D721Med (cell line): ENCODE data around the gene ENTPD2.
A peak's percentile ranks its signal among the peaks of the same experiment; 100 is the strongest.

Experiments used
- DNase-seq: peaks from one replicate; pipeline ENCODE4 v3.0.0; 2011; ENCODE audit warnings: low spot score; ENCODE audit not compliant: insufficient read length
- FAIRE-seq: peaks from 2 replicates; lab custom pipeline; 2011; peaks lifted over from hg19 to GRCh38; lab: Jason Lieb, UNC
- CTCF ChIP-seq: IDR thresholded peaks from 2 replicates; pipeline ENCODE4 v1.5.1; 2012; ENCODE audit warnings: mild to moderate bottlenecking, control low read depth; ENCODE audit not compliant: insufficient read depth; ENCODE audit errors: missing control alignments

Gene ENTPD2

GRCh38 chr9:137052998-137053943 lies 590 bp downstream of the ENTPD2 start:
- DNase-seq (no peak), FAIRE-seq (no peak)
- TF ChIP-seq CTCF = no peak

GRCh38 chr9:137052293-137052692 lies 1.6 kb downstream of the ENTPD2 start:
- no peak for DNase-seq
- no peak for FAIRE-seq
- no peak for TF ChIP-seq CTCF

- FAIRE-seq (no peak), DNase-seq (no peak)
- no peak for TF ChIP-seq CTCF
Measured at GRCh38 chr9:137051145-137051724, 2.6 kb downstream of the ENTPD2 start.

- no peak for DNase-seq
- FAIRE-seq = no peak
- no peak for TF ChIP-seq CTCF
Measured at GRCh38 chr9:137050570-137050969, 3.3 kb downstream of the ENTPD2 start.

- TF ChIP-seq CTCF = peak; percentile 63
- DNase-seq (peak; percentile 89), FAIRE-seq (no peak)
Measured at GRCh38 chr9:137049544-137050449, 4.1 kb downstream of the ENTPD2 start.

GRCh38 chr9:137048655-137049543 lies 5.0 kb downstream of the ENTPD2 start:
- FAIRE-seq (no peak), DNase-seq (no peak)
- TF ChIP-seq CTCF = no peak
